K562 (cell line): ENCODE measurements around the gene ERGIC1. TPM values are rescaled to one million over a fixed set of nuclear protein-coding genes. Genes with fewer than 3 reads are reported as not detected.
A peak's percentile ranks its signal among the peaks of the same experiment; 100 is the strongest.

Experiments
- ATAC-seq: fragments of 200-7000 bp; cut with Tn5 transposase; 3 replicates; pipeline ENCODE4 v1.9.1; 2020; ENCODE audit warnings: moderate library complexity
- BruUV-seq: library from RNA; stranded (reverse); fragments of 400-500 nt; replicated peaks from 2 replicates; lab custom pipeline; 2021; lab: Mats Ljungman, UMichigan
- CTCF ChIA-PET: fragments of 300-600 bp; formaldehyde crosslinking; extraction: SDS; loops from one replicate; lab custom pipeline; 2021; ENCODE audit warnings: low intra/inter-chr PET ratio; lab: Yijun Ruan, JAX
- POLR2A ChIA-PET: fragments of 300-600, 350-650 bp; sonication (Branson Sonifier 250); formaldehyde crosslinking; extraction: SDS; loops from one replicate; lab custom pipeline; 2021; ENCODE audit warnings: antibody characterized with exemption, inconsistent platforms; lab: Yijun Ruan, JAX
- DNase-seq, 4 experiments: peaks; one replicate each; pipeline versions ENCODE4 v3.0.0 to v3.0.0-alpha.2; 2011 to 2018; ENCODE audit warnings: low spot score in 3 of 4, mixed read lengths in 3 of 4; ENCODE audit errors: extremely low read depth in 1 of 4
- FAIRE-seq: peaks from 2 replicates; lab custom pipeline; 2011; peaks lifted over from hg19 to GRCh38; lab: Jason Lieb, UNC
- H2AFZ ChIP-seq: 2 replicates; pipeline ENCODE4 v1.6.0; 2011; ENCODE audit warnings: low read depth, low read length, control low read depth, inconsistent platforms
- H3K27ac ChIP-seq: fragments of 200-600 bp; 3 replicates; pipeline ENCODE4 v1.8.0; 2011; ENCODE audit warnings: low read depth, mild to moderate bottlenecking, control low read depth, inconsistent platforms, low read length, moderate library complexity, mixed read lengths; ENCODE audit errors: extremely low read depth
- H3K27me3 ChIP-seq, 2 experiments: fragments of 300-600 bp in 1 of 2; 2 replicates in 1 of 2; 3 replicates in 1 of 2; pipeline versions ENCODE4 v1.6.0 to v1.8.0; 2011; ENCODE audit warnings: inconsistent platforms in 2 of 2, low read length in 2 of 2, mild to moderate bottlenecking in 1 of 2, mixed read lengths in 1 of 2, moderate library complexity in 1 of 2; ENCODE audit not compliant: control insufficient read depth in 2 of 2, insufficient read depth in 2 of 2
- H3K36me3 ChIP-seq: fragments of 300-600 bp; 3 replicates; pipeline ENCODE4 v1.8.0; 2011; ENCODE audit warnings: mild to moderate bottlenecking, low read length, inconsistent platforms; ENCODE audit not compliant: control insufficient read depth, insufficient read depth
- H3K4me1 ChIP-seq, 2 experiments: fragments of 200-600 bp in 1 of 2; replicated peaks in 1 of 2; 2 replicates in 1 of 2; 3 replicates in 1 of 2; pipeline versions ENCODE4 v1.5.1 to v1.8.0; 2011; ENCODE audit warnings: inconsistent platforms in 2 of 2, low read length in 2 of 2, mild to moderate bottlenecking in 1 of 2, mixed read lengths in 1 of 2, moderate library complexity in 1 of 2; ENCODE audit not compliant: control insufficient read depth in 2 of 2, insufficient read depth in 2 of 2
- H3K4me2 ChIP-seq: 2 replicates; pipeline ENCODE4 v1.6.1; 2011; ENCODE audit warnings: low read length, control low read depth, inconsistent platforms, mixed read lengths; ENCODE audit not compliant: insufficient read depth
- H3K4me3 ChIP-seq: fragments of 200-600 bp; sonication (generic), shearing (Covaris generic); 2 replicates; pipeline ENCODE4 v1.5.1; 2016; ENCODE audit warnings: control low read depth, inconsistent platforms
- H3K79me2 ChIP-seq: fragments of 200-600 bp; 3 replicates; pipeline ENCODE4 v1.8.0; 2011; ENCODE audit warnings: low read length, inconsistent platforms; ENCODE audit not compliant: control insufficient read depth, insufficient read depth
- H3K9ac ChIP-seq, 2 experiments: 2 replicates each; pipeline versions ENCODE4 v1.6.0 to v1.6.1; 2011; ENCODE audit warnings: low read depth in 2 of 2, low read length in 2 of 2, control low read depth in 1 of 2, inconsistent platforms in 1 of 2, mild to moderate bottlenecking in 1 of 2, mixed read lengths in 1 of 2; ENCODE audit not compliant: insufficient read depth in 1 of 2
- H3K9me1 ChIP-seq: one replicate; pipeline ENCODE4 v1.6.0; 2011; ENCODE audit warnings: inconsistent platforms, mild to moderate bottlenecking, low read length, moderate library complexity; ENCODE audit not compliant: control insufficient read depth, insufficient read depth
- H3K9me3 ChIP-seq: replicated peaks from 2 replicates; pipeline ENCODE4 v1.5.1; 2011; ENCODE audit warnings: low read depth, low read length, inconsistent platforms; ENCODE audit not compliant: control insufficient read depth, insufficient read depth
- H4K20me1 ChIP-seq: replicated peaks from 2 replicates; pipeline ENCODE4 v1.6.1; 2011; ENCODE audit warnings: low read length, inconsistent platforms, mixed read lengths; ENCODE audit not compliant: control insufficient read depth, insufficient read depth
- BCLAF1 ChIP-seq, 2 experiments: fragments of 450-650 bp in 1 of 2; IDR thresholded peaks; 2 replicates each; pipeline ENCODE4 v1.6.1; 2011 to 2017; ENCODE audit warnings: low read depth in 2 of 2, antibody characterized with exemption in 1 of 2, borderline replicate concordance in 1 of 2, low read length in 1 of 2, mild to moderate bottlenecking in 1 of 2, mixed read lengths in 1 of 2; ENCODE audit not compliant: control insufficient read depth in 1 of 2
- JUN ChIP-seq, 2 experiments: sonication (generic) in 1 of 2; formaldehyde crosslinking in 1 of 2; IDR thresholded peaks; 2 replicates each; pipeline versions ENCODE4 v1.6.1 to v1.8.0; 2012 to 2022; ENCODE audit warnings: borderline replicate concordance in 2 of 2, mild to moderate bottlenecking in 2 of 2, improper control_type of control experiment in 1 of 2, low read depth in 1 of 2, low read length in 1 of 2, missing genetic modification reagents in 1 of 2
- LEF1 ChIP-seq: fragments of 450-650 bp; IDR thresholded peaks from 2 replicates; pipeline ENCODE4 v1.6.1; 2016; ENCODE audit warnings: mild to moderate bottlenecking
- MAFK ChIP-seq: IDR thresholded peaks from 2 replicates; pipeline ENCODE4 v1.6.1; 2011; ENCODE audit warnings: low read length, improper control_type of control experiment
- NCOA1 ChIP-seq: fragments of 450-650 bp; IDR thresholded peaks from 2 replicates; pipeline ENCODE4 v1.6.1; 2016; ENCODE audit warnings: low read depth
- SMARCC2 ChIP-seq: fragments of 450-650 bp; IDR thresholded peaks from 2 replicates; pipeline ENCODE4 v1.6.1; 2017; ENCODE audit warnings: antibody characterized with exemption, moderate library complexity, mild to moderate bottlenecking, low read depth
- TFE3 ChIP-seq: fragments of 450-650 bp; formaldehyde crosslinking; IDR thresholded peaks from 2 replicates; pipeline ENCODE4 v1.4.0; 2020; ENCODE audit warnings: mild to moderate bottlenecking, mixed read lengths
- TGIF2 ChIP-seq: sonication (generic); formaldehyde crosslinking; IDR thresholded peaks from 2 replicates; pipeline ENCODE4 v1.8.1; 2022; ENCODE audit warnings: mild to moderate bottlenecking, missing genetic modification reagents, moderate library complexity
- XRCC5 ChIP-seq: fragments of 200-400 bp; formaldehyde crosslinking; IDR thresholded peaks from 2 replicates; pipeline ENCODE4 v1.6.1; 2017; ENCODE audit warnings: low read depth, mild to moderate bottlenecking, low read length
- ZFX ChIP-seq: sonication (generic); formaldehyde crosslinking; IDR thresholded peaks from 2 replicates; pipeline ENCODE4 v1.8.0; 2022; ENCODE audit warnings: mild to moderate bottlenecking, missing genetic modification reagents, moderate library complexity
- ZKSCAN1 ChIP-seq: fragments of 150-350 bp; IDR thresholded peaks from 2 replicates; pipeline ENCODE4 v1.6.1; 2016; ENCODE audit warnings: low read depth, low read length
- WGBS: fragments of 100-300 bp; shearing (Covaris generic); methylation state at CpG from one replicate; pipeline ENCODE4 v1.1.6; 2016; ENCODE audit warnings: low coverage, mixed read lengths; ENCODE audit not compliant: insufficient coverage; ENCODE audit errors: missing lambda C conversion rate; 5-methylcytosine and 5-hydroxymethylcytosine counted together
- in situ Hi-C: fragments of 300-500 bp; cut with MboI; formaldehyde crosslinking; loops from 4 replicates; pipeline ENCODE4 v1.15.0; 2018; ENCODE audit warnings: inconsistent platforms, mixed read lengths
- intact Hi-C: fragments of 100-400 bp; cut with micrococcal nuclease; formaldehyde crosslinking; loops from 2 replicates; pipeline ENCODE4 v1.14.2; 2022
- polyA plus RNA-seq, 8 experiments: library from polyadenylated mRNA; depleted of rRNA in 4 of 8; stranded (reverse) in 5 of 8; unstranded in 3 of 8; fragments of >200 nt; fragmentation: Nextera tagmentation in 2 of 8; fragmentation: Illumina TruSeq in 1 of 8; extraction: Ambion mirVana in 2 of 8; extraction: Trizol in 1 of 8; gene quantifications; 2 replicates each; pipeline versions ENCODE4 v1.2.1 to v1.2.3, GENCODE V29; 2011 to 2014; ENCODE audit warnings: inconsistent platforms in 1 of 8, missing spikeins in 1 of 8
- total RNA-seq, 7 experiments: library from RNA; depleted of rRNA in 6 of 7; stranded (reverse); fragments of >200 nt in 6 of 7; fragmentation: Illumina TruSeq in 2 of 7; extraction: Trizol in 2 of 7; gene quantifications; 2 replicates each; pipeline versions ENCODE4 v1.2.1 to v1.2.3, GENCODE V29; 2011 to 2021; ENCODE audit warnings: low replicate concordance in 1 of 7
- TF ChIP-seq, protein P1 (sequence below), 2 experiments: fragments of 450-650 bp in 1 of 2; sonication (generic) in 1 of 2; formaldehyde crosslinking in 1 of 2; IDR thresholded peaks in 1 of 2; conservative IDR thresholded peaks in 1 of 2; 2 replicates each; pipeline versions ENCODE4 v1.6.1 to v1.8.1; 2016 to 2023; ENCODE audit warnings: mild to moderate bottlenecking in 2 of 2, moderate library complexity in 2 of 2, inconsistent platforms in 1 of 2, missing genetic modification reagents in 1 of 2
- TF ChIP-seq, protein P2 (sequence below): sonication (generic); formaldehyde crosslinking; IDR thresholded peaks from 2 replicates; pipeline ENCODE4 v1.8.0; 2022; ENCODE audit warnings: missing genetic modification reagents, mild to moderate bottlenecking, moderate library complexity, borderline replicate concordance

Gene ERGIC1
- total and polyA plus RNA-seq, 9 of the 15 experiments (the other 6 are each of a cell fraction or from before 2014, with no cell fraction given) = 5.5 to 68.4 (median 36.4) TPM

GRCh38 chr5:172802567-172803176 lies 31.4 kb upstream of the ERGIC1 start:
- peaks cover 57 to 60% of the 10 kb centered on the region in 2 experiments; a peak in 4 of 5 replicates for H3K4me1 ChIP-seq
- in situ Hi-C loops = no loop called here
- TF ChIP-seq SMARCC2 (peak; percentile 92), JUN (IDR thresholded peaks at IDR 0.05; ENCODE audit: borderline replicate concordance, low read depth, low read length) (peak; percentile 91), JUN (CRISPR knock-in tag; IDR thresholded peaks at IDR 0.05; ENCODE audit: borderline replicate concordance) (no peak), XRCC5 (no peak), MAFK (peak; percentile 52; the same call in 1 of the 2 replicates), TGIF2 (CRISPR knock-in tag) (no peak), ZKSCAN1 (no peak), NCOA1 (peak; percentile 58; the same call in 1 of the 2 replicates), BCLAF1 (IDR thresholded peaks at IDR 0.05; ENCODE audit: borderline replicate concordance in 1 of 2, control insufficient read depth in 1 of 2, low read depth in 2 of 2, low read length in 1 of 2) (no peak), LEF1 (peak; percentile 79; the same call in 1 of the 2 replicates), ZFX (peak; percentile 77), TFE3 (CRISPR knock-in tag) (no peak)
- TF ChIP-seq, protein P1, sequence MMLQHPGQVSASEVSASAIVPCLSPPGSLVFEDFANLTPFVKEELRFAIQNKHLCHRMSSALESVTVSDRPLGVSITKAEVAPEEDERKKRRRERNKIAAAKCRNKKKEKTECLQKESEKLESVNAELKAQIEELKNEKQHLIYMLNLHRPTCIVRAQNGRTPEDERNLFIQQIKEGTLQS (IDR thresholded peaks at IDR 0.05) = peak; percentile 99
- TF ChIP-seq, protein P1 (CRISPR knock-in tag; conservative IDR thresholded peaks at IDR 0.05) = peak; percentile 94
- TF ChIP-seq, protein P2, sequence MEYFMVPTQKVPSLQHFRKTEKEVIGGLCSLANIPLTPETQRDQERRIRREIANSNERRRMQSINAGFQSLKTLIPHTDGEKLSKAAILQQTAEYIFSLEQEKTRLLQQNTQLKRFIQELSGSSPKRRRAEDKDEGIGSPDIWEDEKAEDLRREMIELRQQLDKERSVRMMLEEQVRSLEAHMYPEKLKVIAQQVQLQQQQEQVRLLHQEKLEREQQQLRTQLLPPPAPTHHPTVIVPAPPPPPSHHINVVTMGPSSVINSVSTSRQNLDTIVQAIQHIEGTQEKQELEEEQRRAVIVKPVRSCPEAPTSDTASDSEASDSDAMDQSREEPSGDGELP (CRISPR knock-in tag) = no peak; the same call in 1 of the 2 replicates

More at GRCh38 chr5:172802567-172803176, 31.4 kb upstream of the ERGIC1 start:
- H3K27ac ChIP-seq = peak overlapping the region; percentile 89
- FAIRE-seq (peak; percentile 94), ATAC-seq (peak; percentile 67), DNase-seq (peak; percentile 63 to 95 (median 76))
- H4K20me1 ChIP-seq = no peaks in the 10 kb centered on the region
- H3K4me3 ChIP-seq = peak overlapping the region; percentile 24
- peak overlapping the region; percentile 65 to 66; a peak in 3 of 4 replicates for H3K9ac ChIP-seq
- CTCF ChIA-PET = no interaction called here
- no TSS peak for BruUV-seq
- POLR2A ChIA-PET = interaction anchor here (1.0 to 2.7 kb wide), 5 partner anchors 8 to 33 kb away, joined by 3 to 21 read pairs (median 8); partner anchors contain the start of gene DUSP1
- no peaks in the 10 kb centered on the region for H3K9me3 ChIP-seq
- H3K79me2 ChIP-seq = peaks cover 6% of the 10 kb centered on the region; the same call in 1 of the 3 replicates
- peak overlapping the region; percentile 80 for H3K4me2 ChIP-seq
- H3K9me1 ChIP-seq = no peaks in the 10 kb centered on the region
- H2AFZ ChIP-seq = peak overlapping the region; percentile 73
- 0% methylated on average over 4 of the region's 4 CpGs for WGBS
- intact Hi-C loops = loop anchor here (2.0 kb wide), 1 partner anchor 30 kb away; no protein-coding TSS in a partner anchor
- no peaks in the 10 kb centered on the region for H3K36me3 ChIP-seq
- H3K27me3 ChIP-seq = no peaks in the 10 kb centered on the region
